Subcutaneous adipose tissue (tissue), 4 donors: ENCODE measurements around the gene LPCAT4. TPM values are rescaled to one million over a fixed set of nuclear protein-coding genes. Genes with fewer than 3 reads are reported as not detected.

ENCODE experiments used
- CTCF ChIP-seq: fragments of 450-650 bp; IDR thresholded peaks from one replicate; pipeline ENCODE4 v1.5.1; 2016; ENCODE audit warnings: low read depth, mild to moderate bottlenecking, control low read depth, antibody characterized with exemption, moderate library complexity
- total RNA-seq, 4 donors: library from RNA; depleted of rRNA; stranded (reverse); fragments of >200 nt; gene quantifications; one replicate each; pipeline ENCODE4 v1.1.0, GENCODE V29; 2016

Gene LPCAT4
- total RNA-seq, 4 donors from 2014 or later, result 7.0 to 26.6 (median 13.3) TPM

GRCh38 chr15:34331809-34332208 lies 35.2 kb downstream of the LPCAT4 start:
- no peak for TF ChIP-seq CTCF

DNA sequence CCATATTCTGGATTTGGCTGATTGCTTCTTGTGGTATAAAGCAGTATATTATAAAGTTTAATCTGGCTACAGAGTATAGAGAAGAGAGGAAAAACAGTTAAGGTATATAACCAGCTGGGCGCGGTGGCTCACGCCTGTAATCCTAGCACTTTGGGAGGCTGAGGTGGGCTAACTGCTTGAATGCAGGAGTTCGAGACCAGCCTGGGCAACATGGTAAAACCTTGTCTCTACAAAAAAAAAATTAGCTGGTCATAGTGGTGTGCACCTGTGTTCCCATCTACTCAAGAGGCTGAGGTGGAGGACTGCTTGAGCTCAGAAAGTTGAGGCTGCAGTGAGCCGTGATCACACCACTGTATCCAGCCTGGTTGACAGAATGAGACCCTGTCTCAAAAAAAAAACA lies 36.7 kb downstream of the LPCAT4 start:
- no peak for TF ChIP-seq CTCF

GRCh38 chr15:34329006-34329405 lies 38.0 kb downstream of the LPCAT4 start:
- no peak for TF ChIP-seq CTCF

DNA sequence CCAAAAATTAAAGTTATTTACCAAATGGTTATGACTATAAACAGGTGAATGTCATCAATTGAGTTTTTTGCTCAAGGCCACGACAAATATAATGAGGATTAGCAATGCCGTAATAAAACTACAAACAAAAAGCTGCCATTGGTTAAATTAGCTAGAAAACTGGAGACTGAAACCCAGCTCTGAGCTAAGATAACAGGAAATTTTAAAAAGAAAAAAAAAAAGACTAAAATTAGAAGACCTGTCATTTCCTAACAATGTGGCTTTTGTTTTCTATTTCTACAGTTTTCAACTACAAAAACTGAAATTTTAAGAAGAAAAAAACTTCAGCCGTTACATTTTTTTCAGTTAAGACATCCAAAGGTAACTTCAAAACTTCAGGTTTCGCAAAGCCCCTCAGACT lies 39.1 kb downstream of the LPCAT4 start:
- no peak for TF ChIP-seq CTCF

- TF ChIP-seq CTCF, result no peak
Measured at GRCh38 chr15:34325368-34325767, 41.6 kb downstream of the LPCAT4 start.

DNA sequence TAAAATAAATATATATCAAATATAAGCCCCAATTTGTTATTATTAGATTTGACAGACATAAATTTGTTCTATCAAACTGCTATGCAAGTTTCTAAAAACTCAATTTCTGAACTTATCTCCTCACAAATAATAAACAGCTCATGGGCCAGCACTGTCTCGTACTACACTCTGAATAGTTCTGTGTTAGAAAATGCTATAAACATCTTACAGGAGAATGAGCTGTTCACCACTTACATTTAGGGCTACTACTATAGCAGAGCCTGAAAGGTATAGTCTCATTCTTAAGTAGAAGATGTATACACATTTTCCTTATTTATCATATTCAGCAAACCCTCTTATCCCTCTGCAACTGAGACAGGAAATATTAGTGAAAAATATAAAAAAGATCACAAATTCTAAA lies 42.1 kb downstream of the LPCAT4 start:
- TF ChIP-seq CTCF, result no peak

- no peak for TF ChIP-seq CTCF
Measured at GRCh38 chr15:34323217-34323616, 43.8 kb downstream of the LPCAT4 start.
